ENCODE data around the gene PDGFC. TPM values are rescaled to one million over a fixed set of nuclear protein-coding genes. Genes with fewer than 3 reads are reported as not detected.
"Not testable (repeated sequence)": the region's sequence is repeated elsewhere in the genome, so short reads cannot be mapped to it uniquely, and the experiment has no call there.

The PDGFC gene
- polyA plus RNA-seq, 3 donors, result 66.7 to 71.7 (median 68.6) TPM

GRCh38 chr4:156956359-156956758 lies 15.2 kb downstream of the PDGFC start:
- no peak for DNase-seq

- DNase-seq, result no peak
Observed at GRCh38 chr4:156954587-156954986, 17.0 kb downstream of the PDGFC start.

GRCh38 chr4:156953951-156954350 lies 17.6 kb downstream of the PDGFC start:
- no peak for DNase-seq

- no peak for DNase-seq
Observed at GRCh38 chr4:156953001-156953400, 18.6 kb downstream of the PDGFC start.

GRCh38 chr4:156952078-156952759 lies 19.4 kb downstream of the PDGFC start:
- DNase-seq, result no peak

DNA sequence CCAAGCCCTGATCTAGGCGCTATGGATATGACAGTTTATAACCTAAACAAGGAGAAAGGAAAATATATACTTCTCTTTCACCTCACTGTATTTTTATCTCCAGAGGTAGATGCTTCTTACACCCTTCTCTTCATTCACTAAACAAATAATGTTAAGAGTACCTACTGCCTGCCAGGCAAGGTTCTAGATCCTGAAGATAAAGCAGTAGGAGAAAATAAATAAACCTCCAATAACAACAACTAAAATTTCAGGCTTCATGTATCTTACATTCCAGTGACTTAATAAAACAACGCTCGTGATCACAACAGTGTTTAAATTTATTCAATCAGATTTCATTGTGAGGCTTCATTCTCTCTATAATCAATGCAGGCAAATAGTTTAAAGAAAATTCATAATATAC lies 20.7 kb downstream of the PDGFC start:
- no peak for DNase-seq

DNA sequence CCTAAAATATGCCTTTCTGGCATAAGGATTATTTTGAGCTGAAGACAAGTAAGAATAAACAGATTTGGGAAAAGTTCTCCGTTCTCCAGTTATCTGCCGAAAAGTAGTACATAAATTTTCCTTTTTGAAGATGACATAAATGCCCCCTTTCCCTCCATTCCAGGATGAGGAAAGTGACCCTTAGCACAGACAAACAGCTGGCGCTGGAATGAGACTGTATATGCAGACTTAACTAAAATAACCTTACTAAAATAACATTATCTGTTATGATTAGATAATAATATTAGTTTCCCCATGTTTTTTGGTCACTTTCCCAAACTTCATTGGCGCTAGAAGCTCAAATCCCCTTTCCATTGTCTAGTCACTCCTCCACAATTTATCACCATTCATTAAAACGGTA lies 21.5 kb downstream of the PDGFC start:
- DNase-seq, result no peak

DNA sequence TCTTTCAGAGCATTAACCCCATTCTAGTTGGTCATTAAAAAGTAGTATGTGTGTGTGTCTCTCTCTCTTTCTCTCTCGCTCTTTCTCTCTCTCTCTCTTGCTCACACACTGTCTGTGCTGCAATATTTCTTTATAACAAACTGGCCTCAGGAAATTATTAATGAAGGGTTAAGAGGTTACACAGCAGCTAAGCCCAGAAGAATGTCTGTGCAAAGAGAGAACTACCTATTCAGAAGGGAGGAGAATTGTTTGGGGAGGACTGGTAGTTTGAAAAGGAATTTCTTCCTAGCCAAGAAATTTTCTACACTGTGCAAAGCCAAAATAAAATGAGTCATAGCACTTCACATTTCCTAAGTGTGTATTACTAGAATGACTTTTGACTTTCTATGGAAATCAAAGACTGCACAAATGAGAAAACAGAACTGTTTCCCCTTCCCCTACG lies 22.2 kb downstream of the PDGFC start:
- no peak for DNase-seq

GRCh38 chr4:156948738-156949137 lies 22.9 kb downstream of the PDGFC start:
- DNase-seq, result no peak

- no peak for DNase-seq
Observed at GRCh38 chr4:156948133-156948532, 23.5 kb downstream of the PDGFC start.

GRCh38 chr4:156946516-156947424 lies 24.8 kb downstream of the PDGFC start:
- no peak for DNase-seq

- DNase-seq, result no peak
Observed at GRCh38 chr4:156945532-156945931, 26.1 kb downstream of the PDGFC start.

- no peak for DNase-seq
Observed at GRCh38 chr4:156942991-156943390, 28.6 kb downstream of the PDGFC start.

DNA sequence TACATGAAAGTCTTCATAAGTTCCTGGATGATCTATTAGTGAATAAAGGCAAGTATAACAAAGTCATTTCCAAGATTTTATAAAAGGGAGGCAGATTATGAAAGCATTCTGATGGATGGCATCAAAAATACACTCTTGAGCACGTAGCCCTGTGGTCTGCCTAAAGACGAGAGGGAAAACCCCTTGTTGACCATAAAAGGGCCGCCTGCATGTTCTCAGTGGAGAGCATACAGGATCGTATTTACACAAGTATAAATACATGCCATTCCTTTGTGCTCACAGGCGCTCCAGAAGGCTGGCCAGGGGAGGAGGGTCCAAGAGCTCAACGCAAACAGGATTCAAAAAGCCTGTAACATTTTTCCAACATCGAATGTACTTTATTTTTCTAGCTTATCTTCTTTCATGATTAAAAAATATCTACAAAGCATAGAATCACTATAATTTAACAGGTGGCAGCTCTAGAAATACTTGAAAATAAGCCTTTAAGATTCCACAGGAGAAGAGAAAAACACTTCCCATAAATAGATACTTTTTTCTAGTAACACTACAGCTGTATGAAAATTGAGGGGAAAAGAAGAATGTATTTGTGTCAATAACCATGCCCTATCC lies 29.6 kb downstream of the PDGFC start:
- DNase-seq, result peak; percentile 84

- DNase-seq, result no peak
Observed at GRCh38 chr4:156939801-156940200, 31.8 kb downstream of the PDGFC start.

DNA sequence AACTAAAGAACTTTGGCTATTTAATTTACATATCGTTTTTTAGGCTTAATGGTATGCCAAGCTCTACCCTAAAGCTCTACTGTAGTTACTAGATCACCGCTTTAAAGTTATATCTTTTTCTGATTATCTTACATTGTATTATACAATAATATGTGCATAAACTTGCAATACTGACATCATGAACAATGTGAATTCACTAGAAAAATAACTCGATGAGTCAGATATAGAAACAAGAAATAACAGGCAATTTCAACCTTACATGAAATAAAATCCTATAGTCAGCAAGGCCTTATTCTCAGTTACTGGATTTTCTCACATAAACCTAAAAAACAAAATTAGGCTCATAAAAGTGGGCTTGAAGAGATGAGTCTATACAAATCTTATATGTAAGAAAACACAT lies 32.5 kb downstream of the PDGFC start:
- no peak for DNase-seq

DNA sequence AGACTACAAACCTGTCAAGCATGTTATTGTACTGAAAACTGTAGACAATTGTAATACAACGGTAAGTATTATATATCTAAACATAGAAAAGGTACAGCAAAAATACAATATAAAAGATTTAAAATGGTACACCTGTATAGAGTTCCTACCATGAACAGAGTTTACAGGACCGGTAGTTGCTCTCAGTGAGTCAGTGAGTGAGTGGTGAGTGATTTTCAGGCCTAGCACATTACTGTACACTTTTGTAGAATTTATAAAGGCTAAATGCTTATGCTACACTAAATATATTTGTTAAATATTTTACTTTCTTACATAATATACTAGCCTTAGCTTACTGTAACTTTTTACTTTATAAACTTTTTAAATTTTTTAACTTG lies 37.4 kb downstream of the PDGFC start:
- DNase-seq, result no peak

DNA sequence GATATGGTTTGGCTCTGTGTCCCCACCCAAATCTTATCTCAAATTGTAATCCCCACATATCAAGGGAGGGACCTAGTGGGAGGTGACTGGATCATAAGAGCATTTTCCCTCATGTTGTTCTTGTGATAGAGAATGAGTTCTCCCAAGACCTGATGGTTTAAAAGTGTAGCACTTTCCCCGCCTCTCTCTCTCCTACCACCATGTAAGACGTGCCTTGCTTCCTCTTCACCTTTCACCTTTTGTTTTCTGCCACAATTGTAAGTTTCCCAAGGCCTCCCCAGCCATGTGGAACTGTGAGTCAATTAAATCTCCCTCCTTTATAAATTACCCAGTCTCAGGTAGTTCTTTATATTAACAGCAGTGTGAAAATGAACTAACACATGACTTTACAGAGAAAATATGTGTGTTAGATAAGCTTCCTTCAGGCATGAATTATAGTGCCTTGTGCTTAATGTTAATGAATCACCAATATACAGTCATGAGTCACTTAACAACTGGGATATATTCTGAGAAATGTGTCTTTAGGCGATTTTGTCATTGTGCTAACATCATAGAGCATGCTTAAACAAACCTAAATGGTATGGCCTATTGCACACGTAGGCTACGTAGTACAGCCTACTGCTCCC lies 37.9 kb downstream of the PDGFC start:
- DNase-seq, result no peak

DNA sequence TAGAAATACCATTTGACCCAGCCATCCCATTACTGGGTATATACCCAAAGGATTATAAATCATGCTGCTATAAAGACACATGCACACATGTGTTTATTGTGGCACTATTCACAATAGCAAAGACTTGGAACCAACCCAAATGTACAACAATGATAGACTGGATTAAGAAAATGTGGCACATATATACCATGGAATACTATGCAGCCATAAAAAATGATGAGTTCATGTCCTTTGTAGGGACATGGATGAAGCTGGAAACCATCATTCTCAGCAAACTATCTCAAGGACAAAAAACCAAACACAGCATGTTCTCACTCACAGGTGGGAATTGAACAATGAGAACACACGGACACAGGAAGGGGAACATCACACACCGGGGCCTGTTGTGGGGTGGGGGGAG lies 39.2 kb downstream of the PDGFC start:
- DNase-seq, result not testable (repeated sequence)

DNA sequence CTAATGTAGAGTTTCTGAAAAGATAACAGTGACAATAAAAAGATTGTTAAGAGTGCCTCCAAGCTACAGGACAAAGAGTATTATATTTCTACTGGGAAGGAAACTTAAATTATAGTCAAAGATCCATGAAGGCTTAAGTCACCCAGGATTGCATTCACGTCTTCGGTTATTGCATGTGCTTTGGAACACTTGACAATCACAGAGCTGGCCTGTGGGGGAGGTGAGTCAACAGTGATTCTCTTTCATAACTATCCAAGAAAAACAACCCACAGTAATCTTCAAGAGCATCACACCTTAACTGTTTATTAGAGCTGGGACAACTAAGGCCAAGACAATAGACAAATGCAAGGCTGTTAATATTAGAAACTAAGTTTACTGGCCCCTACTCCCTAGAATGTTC lies 40.3 kb downstream of the PDGFC start:
- no peak for DNase-seq

GRCh38 chr4:156929386-156930105 lies 42.1 kb downstream of the PDGFC start:
- DNase-seq, result no peak

All from renal pelvis (tissue), 4 donors.